ENCODE measurements around the gene CHODL.

CHODL gene, protein sequence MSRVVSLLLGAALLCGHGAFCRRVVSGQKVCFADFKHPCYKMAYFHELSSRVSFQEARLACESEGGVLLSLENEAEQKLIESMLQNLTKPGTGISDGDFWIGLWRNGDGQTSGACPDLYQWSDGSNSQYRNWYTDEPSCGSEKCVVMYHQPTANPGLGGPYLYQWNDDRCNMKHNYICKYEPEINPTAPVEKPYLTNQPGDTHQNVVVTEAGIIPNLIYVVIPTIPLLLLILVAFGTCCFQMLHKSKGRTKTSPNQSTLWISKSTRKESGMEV

DNA sequence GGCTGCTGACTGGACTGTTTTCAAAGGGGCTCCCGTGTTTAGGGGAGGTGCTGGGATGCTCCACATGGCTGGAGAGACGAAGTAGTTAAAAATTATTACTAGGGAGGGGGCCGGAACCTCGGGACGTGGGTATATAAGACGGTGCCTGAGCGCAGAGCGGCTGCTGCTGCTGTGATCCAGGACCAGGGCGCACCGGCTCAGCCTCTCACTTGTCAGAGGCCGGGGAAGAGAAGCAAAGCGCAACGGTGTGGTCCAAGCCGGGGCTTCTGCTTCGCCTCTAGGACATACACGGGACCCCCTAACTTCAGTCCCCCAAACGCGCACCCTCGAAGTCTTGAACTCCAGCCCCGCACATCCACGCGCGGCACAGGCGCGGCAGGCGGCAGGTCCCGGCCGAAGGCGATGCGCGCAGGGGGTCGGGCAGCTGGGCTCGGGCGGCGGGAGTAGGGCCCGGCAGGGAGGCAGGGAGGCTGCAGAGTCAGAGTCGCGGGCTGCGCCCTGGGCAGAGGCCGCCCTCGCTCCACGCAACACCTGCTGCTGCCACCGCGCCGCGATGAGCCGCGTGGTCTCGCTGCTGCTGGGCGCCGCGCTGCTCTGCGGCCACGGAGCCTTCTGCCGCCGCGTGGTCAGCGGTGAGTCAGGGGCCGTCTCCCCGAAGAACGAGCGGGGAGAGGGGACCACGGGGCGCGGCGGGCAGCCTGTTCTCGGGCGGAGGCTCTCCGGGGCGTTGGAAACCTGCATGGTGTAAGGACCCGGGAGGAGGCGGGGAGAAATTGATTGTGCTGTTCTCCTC is at the start of gene CHODL:
CHODL (plus strand) TSS at position 163 of the 793 bp plus-strand sequence; CDS start at position 554, 391 bp downstream.
- Mint-ChIP-seq H3K4me3 (no peak within 1 kb of the TSS), H3K36me3 (ENCODE audit: low read depth) (no peaks in the 10 kb centered on the region), H3K27ac (no peak within 1 kb of the TSS), H3K4me1 (ENCODE audit: low read depth) (no peaks in the 10 kb centered on the region), H3K9me3 (peaks cover 4% of the 10 kb centered on the region), H3K27me3 (peaks cover 33% of the 10 kb centered on the region)
- DNase-seq = no peak

GRCh38 chr21:18204931-18205330 is 39.7 kb upstream of the CHODL start:
- Mint-ChIP-seq H3K9me3 (peaks cover 11% of the 10 kb centered on the region), H3K27me3 (no peaks in the 10 kb centered on the region), H3K4me1 (ENCODE audit: low read depth) (no peaks in the 10 kb centered on the region), H3K4me3 (no peak overlapping the region), H3K36me3 (ENCODE audit: low read depth) (no peaks in the 10 kb centered on the region), H3K27ac (no peak overlapping the region)
- no peak for DNase-seq

GRCh38 chr21:18218331-18218730 is 26.3 kb upstream of the CHODL start:
- no peak for DNase-seq
- peaks cover 34% of the 10 kb centered on the region for H3K9me3 Mint-ChIP-seq
- H3K27me3 Mint-ChIP-seq = no peaks in the 10 kb centered on the region
- no peak overlapping the region for H3K27ac Mint-ChIP-seq
- H3K36me3 Mint-ChIP-seq (ENCODE audit: low read depth) = no peaks in the 10 kb centered on the region
- no peaks in the 10 kb centered on the region for H3K4me1 Mint-ChIP-seq (ENCODE audit: low read depth)
- H3K4me3 Mint-ChIP-seq = no peak overlapping the region

DNA sequence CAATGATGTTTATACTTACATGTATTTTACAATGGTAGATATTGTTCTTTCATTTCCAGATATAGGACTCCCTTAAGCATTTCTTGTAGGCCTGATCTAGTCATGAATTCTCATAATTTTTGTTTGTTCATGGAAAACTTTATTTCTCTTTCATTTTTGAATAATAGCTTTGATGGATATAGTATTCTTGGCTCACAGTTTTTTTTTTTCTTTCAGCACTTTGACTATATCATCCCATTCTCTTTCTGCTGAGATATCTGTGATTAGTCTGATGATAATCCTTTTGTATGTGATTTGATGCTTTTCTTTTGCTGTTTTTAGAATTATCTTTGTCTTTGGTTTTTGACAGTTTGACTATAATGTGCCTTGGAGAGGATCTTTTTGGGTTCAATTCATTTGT is 24.1 kb upstream of the CHODL start:
- H3K4me1 Mint-ChIP-seq (ENCODE audit: low read depth) = no peaks in the 10 kb centered on the region
- no peaks in the 10 kb centered on the region for H3K27me3 Mint-ChIP-seq
- no peak for DNase-seq
- H3K4me3 Mint-ChIP-seq = no peak overlapping the region
- H3K36me3 Mint-ChIP-seq (ENCODE audit: low read depth) = no peaks in the 10 kb centered on the region
- no peak overlapping the region for H3K27ac Mint-ChIP-seq
- peaks cover 34% of the 10 kb centered on the region for H3K9me3 Mint-ChIP-seq

GRCh38 chr21:18222346-18222745 is 22.3 kb upstream of the CHODL start:
- no peak for DNase-seq
- Mint-ChIP-seq H3K27me3 (no peaks in the 10 kb centered on the region), H3K27ac (no peak overlapping the region), H3K36me3 (ENCODE audit: low read depth) (no peaks in the 10 kb centered on the region), H3K9me3 (peaks cover 29% of the 10 kb centered on the region), H3K4me3 (no peak overlapping the region), H3K4me1 (ENCODE audit: low read depth) (no peaks in the 10 kb centered on the region)

GRCh38 chr21:18228060-18228739 is 16.4 kb upstream of the CHODL start:
- no peak overlapping the region for H3K27ac Mint-ChIP-seq
- no peaks in the 10 kb centered on the region for H3K27me3 Mint-ChIP-seq
- H3K9me3 Mint-ChIP-seq = peaks cover 2% of the 10 kb centered on the region
- H3K36me3 Mint-ChIP-seq (ENCODE audit: low read depth) = no peaks in the 10 kb centered on the region
- DNase-seq = no peak
- H3K4me1 Mint-ChIP-seq (ENCODE audit: low read depth) = no peaks in the 10 kb centered on the region
- no peak overlapping the region for H3K4me3 Mint-ChIP-seq

DNA sequence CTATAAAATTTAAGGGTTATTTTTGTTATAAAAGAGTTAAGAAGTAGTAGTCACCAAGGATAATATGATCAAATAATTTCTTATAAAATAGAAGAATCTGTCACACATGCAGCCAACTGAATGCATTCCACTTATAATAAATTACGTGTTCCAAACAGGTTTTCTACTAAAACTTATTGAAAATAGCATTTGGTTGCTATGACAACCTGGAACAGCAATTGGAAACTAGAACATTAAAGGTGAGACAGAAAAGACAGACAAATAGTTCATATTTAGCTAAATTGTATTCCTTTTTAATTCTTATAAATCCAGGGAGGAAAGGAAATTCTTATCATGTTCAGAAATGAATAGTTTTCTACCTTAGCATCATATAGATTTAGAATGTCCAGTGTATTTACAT is 9.1 kb upstream of the CHODL start:
- Mint-ChIP-seq H3K27me3 (no peaks in the 10 kb centered on the region), H3K27ac (no peak overlapping the region), H3K36me3 (ENCODE audit: low read depth) (no peaks in the 10 kb centered on the region), H3K4me3 (no peak overlapping the region), H3K4me1 (ENCODE audit: low read depth) (no peaks in the 10 kb centered on the region), H3K9me3 (peaks cover 7% of the 10 kb centered on the region)
- no peak for DNase-seq

GRCh38 chr21:18245464-18245967 is 883 bp downstream of the CHODL start:
- H3K4me1 Mint-ChIP-seq (ENCODE audit: low read depth) = no peaks in the 10 kb centered on the region

GRCh38 chr21:18248171-18248570 is 3.5 kb downstream of the CHODL start:
- Mint-ChIP-seq H3K4me3 (no peak overlapping the region), H3K36me3 (ENCODE audit: low read depth) (no peaks in the 10 kb centered on the region), H3K27ac (no peak overlapping the region), H3K4me1 (ENCODE audit: low read depth) (no peaks in the 10 kb centered on the region), H3K27me3 (peaks cover 28% of the 10 kb centered on the region), H3K9me3 (peaks cover 4% of the 10 kb centered on the region)
- no peak for DNase-seq

More at GRCh38 chr21:18245464-18245967, 883 bp downstream of the CHODL start:
- Mint-ChIP-seq H3K27ac (no peak overlapping the region), H3K9me3 (peaks cover 4% of the 10 kb centered on the region), H3K36me3 (ENCODE audit: low read depth) (no peaks in the 10 kb centered on the region), H3K27me3 (peaks cover 33% of the 10 kb centered on the region), H3K4me3 (no peak overlapping the region)
- no peak for DNase-seq

DNA sequence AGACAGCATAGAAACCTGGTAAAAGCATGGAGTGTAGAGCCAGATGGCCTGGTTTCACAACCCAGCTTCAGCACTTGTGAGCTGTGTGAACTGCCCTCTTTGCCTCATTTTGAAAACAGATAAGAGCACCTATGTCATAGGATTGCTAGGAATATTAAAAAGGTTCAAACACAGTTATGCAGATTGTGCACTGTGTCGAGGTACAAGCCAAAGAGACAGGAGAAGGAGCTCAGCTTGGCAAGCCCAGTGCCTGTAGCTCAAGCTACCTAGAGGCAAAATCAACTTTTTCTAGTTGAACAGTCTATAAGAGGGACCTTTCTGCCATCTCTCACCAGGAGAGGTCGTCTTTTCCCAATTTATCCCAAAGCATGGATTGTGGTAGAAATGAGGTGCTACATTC is 5.0 kb downstream of the CHODL start:
- Mint-ChIP-seq H3K27ac (no peak overlapping the region), H3K27me3 (peaks cover 15% of the 10 kb centered on the region), H3K4me3 (no peak overlapping the region), H3K36me3 (ENCODE audit: low read depth) (no peaks in the 10 kb centered on the region), H3K4me1 (ENCODE audit: low read depth) (no peaks in the 10 kb centered on the region), H3K9me3 (peaks cover 4% of the 10 kb centered on the region)
- no peak for DNase-seq

DNA sequence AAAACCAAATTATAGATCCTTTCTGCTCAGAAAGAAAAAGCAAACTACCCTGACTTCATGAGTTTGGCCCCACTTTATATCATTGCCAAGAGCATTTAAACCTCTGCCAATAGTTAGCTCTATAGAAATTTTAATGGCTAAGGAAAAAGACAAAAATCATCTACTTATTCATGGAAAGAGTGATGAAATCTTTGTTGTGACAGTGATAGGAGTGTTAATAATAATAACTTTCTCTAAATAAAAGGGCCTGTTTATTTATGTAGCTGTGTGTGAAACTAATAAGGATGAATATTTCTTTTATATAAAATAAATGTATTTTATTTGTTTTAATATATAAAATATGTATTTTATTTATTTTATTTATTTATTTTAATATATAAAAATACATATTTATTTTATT is 6.4 kb downstream of the CHODL start:
- Mint-ChIP-seq H3K4me3 (no peak overlapping the region), H3K36me3 (ENCODE audit: low read depth) (no peaks in the 10 kb centered on the region), H3K27me3 (peaks cover 5% of the 10 kb centered on the region), H3K27ac (no peak overlapping the region), H3K4me1 (ENCODE audit: low read depth) (no peaks in the 10 kb centered on the region), H3K9me3 (no peaks in the 10 kb centered on the region)
- no peak for DNase-seq

- Mint-ChIP-seq H3K9me3 (no peaks in the 10 kb centered on the region), H3K36me3 (ENCODE audit: low read depth) (no peaks in the 10 kb centered on the region), H3K27me3 (no peaks in the 10 kb centered on the region), H3K4me3 (no peak overlapping the region), H3K27ac (no peak overlapping the region), H3K4me1 (ENCODE audit: low read depth) (no peaks in the 10 kb centered on the region)
- DNase-seq = no peak
Observed at GRCh38 chr21:18252256-18252655, 7.6 kb downstream of the CHODL start.

DNA sequence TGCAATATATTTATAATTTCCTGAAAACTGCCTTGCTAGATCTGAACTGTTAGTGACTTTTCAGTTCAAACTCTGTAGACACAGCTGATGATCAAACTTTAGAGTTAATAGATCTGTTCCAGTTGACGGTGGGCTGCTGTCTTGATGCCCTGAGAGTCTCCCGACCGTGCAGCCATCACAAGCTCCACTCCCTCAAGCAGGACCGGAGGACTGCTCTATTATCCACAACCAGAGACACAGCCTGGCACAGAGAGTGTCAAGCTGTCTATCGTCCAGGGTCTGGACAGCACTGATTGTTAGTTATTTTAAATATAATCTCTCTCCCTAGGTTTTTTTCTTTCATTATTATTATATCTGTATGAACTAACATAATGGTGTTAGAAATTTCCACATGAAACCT is 8.0 kb downstream of the CHODL start:
- no peak for DNase-seq
- no peaks in the 10 kb centered on the region for H3K4me1 Mint-ChIP-seq (ENCODE audit: low read depth)
- no peaks in the 10 kb centered on the region for H3K36me3 Mint-ChIP-seq (ENCODE audit: low read depth)
- H3K27ac Mint-ChIP-seq = no peak overlapping the region
- no peaks in the 10 kb centered on the region for H3K27me3 Mint-ChIP-seq
- H3K9me3 Mint-ChIP-seq = no peaks in the 10 kb centered on the region
- H3K4me3 Mint-ChIP-seq = no peak overlapping the region

DNA sequence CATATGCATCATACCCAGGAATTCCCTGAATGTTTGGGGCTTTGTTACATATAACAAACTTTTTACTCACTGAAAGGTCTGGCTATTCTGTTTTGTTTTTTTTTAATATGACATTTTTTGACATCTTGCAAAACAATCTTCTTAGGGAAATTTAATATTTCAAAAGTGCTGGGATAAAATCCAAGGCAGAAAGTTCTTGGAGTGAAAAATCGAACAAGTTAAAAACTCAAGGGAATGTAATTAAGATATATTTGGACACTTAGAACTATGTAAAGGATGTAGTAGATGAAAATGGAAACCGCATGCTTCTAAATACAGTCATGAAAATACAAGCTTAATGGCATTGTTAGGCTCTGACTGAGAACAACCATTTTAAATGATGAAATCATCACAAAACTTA is 8.6 kb downstream of the CHODL start:
- Mint-ChIP-seq H3K27me3 (no peaks in the 10 kb centered on the region), H3K36me3 (ENCODE audit: low read depth) (no peaks in the 10 kb centered on the region), H3K9me3 (no peaks in the 10 kb centered on the region), H3K4me3 (no peak overlapping the region), H3K4me1 (ENCODE audit: low read depth) (no peaks in the 10 kb centered on the region), H3K27ac (no peak overlapping the region)
- no peak for DNase-seq

DNA sequence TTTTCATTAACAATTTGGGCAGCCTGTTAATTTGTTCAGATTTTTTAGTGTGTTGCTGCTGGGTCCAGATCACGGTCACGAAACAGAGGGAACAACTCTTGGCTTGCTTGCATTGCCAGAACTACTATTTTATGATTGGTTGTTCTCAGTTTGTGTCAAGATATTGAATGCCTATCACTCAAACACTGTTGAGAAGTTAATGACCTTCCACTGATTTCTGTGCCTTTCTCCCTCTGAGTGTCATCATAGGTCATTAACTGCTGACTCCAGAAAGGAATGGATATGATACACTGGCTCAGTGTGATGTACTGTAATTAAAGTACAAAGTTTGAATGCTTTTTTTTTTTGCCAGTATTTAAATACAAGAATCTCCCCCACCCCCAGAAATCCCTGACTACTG is 9.2 kb downstream of the CHODL start:
- Mint-ChIP-seq H3K4me3 (no peak overlapping the region), H3K27me3 (no peaks in the 10 kb centered on the region), H3K9me3 (no peaks in the 10 kb centered on the region), H3K4me1 (ENCODE audit: low read depth) (no peaks in the 10 kb centered on the region), H3K27ac (no peak overlapping the region), H3K36me3 (ENCODE audit: low read depth) (no peaks in the 10 kb centered on the region)
- no peak for DNase-seq

All from activated T-cell treated with anti-CD3 and anti-CD28 coated beads, Interleukin-2, amount 50 U/mL, for 24 hours (primary cell).